ENCODE measurements around the gene SPEF1.

- TF ChIP-seq RCOR1 (IDR thresholded peaks at IDR 0.05; ENCODE audit: insufficient replicate concordance, low read length) = peak; percentile 14
- TF ChIP-seq RFX5 (IDR thresholded peaks at IDR 0.05; ENCODE audit: low read depth, low read length) = no peak
- TF ChIP-seq BHLHE40 (IDR thresholded peaks at IDR 0.05; ENCODE audit: low read depth, low read length) = peak; percentile 24; the same call in 1 of the 2 replicates
These were observed 37.2 kb upstream of the SPEF1 start for GRCh38 chr20:3818155-3819151.

Data from IMR-90 (cell line).